Activated B cell treated with CpG ODN at 0.5 μM for 24 hours (primary cell): ENCODE data around the gene IL18BP. TPM values are rescaled to one million over a fixed set of nuclear protein-coding genes. Genes with fewer than 3 reads are reported as not detected.

Source experiments
- ATAC-seq: fragments of 200-7000 bp; cut with Tn5 transposase; one replicate; pipeline ENCODE4 v1.10.0; 2021; ENCODE audit warnings: low read depth, mild to moderate bottlenecking, moderate library complexity
- CTCF ChIA-PET: fragments of 350-600 bp; sonication (Branson Sonifier 250); formaldehyde crosslinking; loops from one replicate; lab custom pipeline; 2021; ENCODE audit warnings: antibody characterized with exemption; lab: Charles Lee
- POLR2A ChIA-PET: fragments of 350-600 bp; sonication (Branson Sonifier 250); formaldehyde crosslinking; loops from one replicate; lab custom pipeline; 2021; ENCODE audit warnings: antibody characterized with exemption; lab: Charles Lee
- DNase-seq: peaks from one replicate; pipeline ENCODE4 v3.0.0; 2022
- H3K27ac Mint-ChIP-seq: one replicate; pipeline ENCODE4 v1.8.0; 2020; ENCODE audit warnings: mixed read lengths
- H3K27me3 Mint-ChIP-seq: one replicate; pipeline ENCODE4 v1.8.0; 2021; ENCODE audit warnings: mixed read lengths
- H3K36me3 Mint-ChIP-seq: one replicate; pipeline ENCODE4 v1.8.0; 2021; ENCODE audit warnings: low read depth, mixed read lengths
- H3K4me1 Mint-ChIP-seq: one replicate; pipeline ENCODE4 v1.8.0; 2021; ENCODE audit warnings: mixed read lengths
- H3K4me3 Mint-ChIP-seq: one replicate; pipeline ENCODE4 v1.8.0; 2020; ENCODE audit warnings: mild to moderate bottlenecking, mixed read lengths
- H3K9me3 Mint-ChIP-seq: one replicate; pipeline ENCODE4 v1.8.0; 2020; ENCODE audit warnings: mixed read lengths
- intact Hi-C: fragments of 100-400 bp; cut with micrococcal nuclease; formaldehyde crosslinking; loops from one replicate; pipeline ENCODE4 v1.15.1; 2024
- total RNA-seq: library from RNA; stranded (reverse); gene quantifications from 2 replicates; pipeline ENCODE4 v1.2.3, GENCODE V29; 2022
- TF ChIP-seq, protein P1 (sequence below): fragments of 200-600 bp; IDR thresholded peaks from one replicate; pipeline ENCODE4 v1.8.0; 2022; ENCODE audit warnings: antibody characterized with exemption, mild to moderate bottlenecking

IL18BP gene
- total RNA-seq, 1 donor from 2014 or later, result 27.5 TPM

DNA sequence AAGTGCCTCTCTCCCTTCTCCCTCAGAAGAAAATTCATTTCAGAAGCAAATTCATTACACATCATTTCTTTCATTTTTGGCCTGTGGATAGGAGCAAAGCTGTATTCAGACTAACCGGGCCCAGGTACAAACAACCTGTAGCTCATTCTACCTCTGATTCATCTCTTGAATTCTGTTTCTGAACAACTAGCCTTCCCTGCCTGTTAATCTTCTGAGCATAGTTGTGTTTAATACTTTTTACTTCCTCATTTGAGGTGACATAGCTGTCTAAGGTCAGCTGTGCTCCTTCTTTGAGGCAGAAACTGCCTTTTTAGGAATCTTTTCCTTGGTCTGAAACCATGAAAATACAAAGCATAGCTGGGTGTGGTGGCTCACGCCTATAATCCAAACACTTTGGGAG lies 12.6 kb upstream of the IL18BP start:
- Mint-ChIP-seq H3K4me3 (no peak overlapping the region), H3K27me3 (no peaks in the 10 kb centered on the region), H3K36me3 (peaks cover 27% of the 10 kb centered on the region), H3K27ac (peak overlapping the region; percentile 68), H3K4me1 (peaks cover 36% of the 10 kb centered on the region), H3K9me3 (no peaks in the 10 kb centered on the region)
- ATAC-seq (peak; percentile 92), DNase-seq (no peak)
- intact Hi-C loops, result no loop called here
- POLR2A ChIA-PET, result interaction anchor here (0.6 to 4.1 kb wide), 4 partner anchors 8 to 1708 kb away, joined by 3 to 19 read pairs (median 6); partner anchors contain the start of genes IL18BP, RNF121 and XNDC1N
- CTCF ChIA-PET, result interaction anchor here (0.9 to 2.0 kb wide), 4 partner anchors 8 to 105 kb away, joined by 3 to 7 read pairs (median 4); no protein-coding TSS in a partner anchor
- TF ChIP-seq, protein P1, sequence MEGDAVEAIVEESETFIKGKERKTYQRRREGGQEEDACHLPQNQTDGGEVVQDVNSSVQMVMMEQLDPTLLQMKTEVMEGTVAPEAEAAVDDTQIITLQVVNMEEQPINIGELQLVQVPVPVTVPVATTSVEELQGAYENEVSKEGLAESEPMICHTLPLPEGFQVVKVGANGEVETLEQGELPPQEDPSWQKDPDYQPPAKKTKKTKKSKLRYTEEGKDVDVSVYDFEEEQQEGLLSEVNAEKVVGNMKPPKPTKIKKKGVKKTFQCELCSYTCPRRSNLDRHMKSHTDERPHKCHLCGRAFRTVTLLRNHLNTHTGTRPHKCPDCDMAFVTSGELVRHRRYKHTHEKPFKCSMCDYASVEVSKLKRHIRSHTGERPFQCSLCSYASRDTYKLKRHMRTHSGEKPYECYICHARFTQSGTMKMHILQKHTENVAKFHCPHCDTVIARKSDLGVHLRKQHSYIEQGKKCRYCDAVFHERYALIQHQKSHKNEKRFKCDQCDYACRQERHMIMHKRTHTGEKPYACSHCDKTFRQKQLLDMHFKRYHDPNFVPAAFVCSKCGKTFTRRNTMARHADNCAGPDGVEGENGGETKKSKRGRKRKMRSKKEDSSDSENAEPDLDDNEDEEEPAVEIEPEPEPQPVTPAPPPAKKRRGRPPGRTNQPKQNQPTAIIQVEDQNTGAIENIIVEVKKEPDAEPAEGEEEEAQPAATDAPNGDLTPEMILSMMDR, result no peak

DNA sequence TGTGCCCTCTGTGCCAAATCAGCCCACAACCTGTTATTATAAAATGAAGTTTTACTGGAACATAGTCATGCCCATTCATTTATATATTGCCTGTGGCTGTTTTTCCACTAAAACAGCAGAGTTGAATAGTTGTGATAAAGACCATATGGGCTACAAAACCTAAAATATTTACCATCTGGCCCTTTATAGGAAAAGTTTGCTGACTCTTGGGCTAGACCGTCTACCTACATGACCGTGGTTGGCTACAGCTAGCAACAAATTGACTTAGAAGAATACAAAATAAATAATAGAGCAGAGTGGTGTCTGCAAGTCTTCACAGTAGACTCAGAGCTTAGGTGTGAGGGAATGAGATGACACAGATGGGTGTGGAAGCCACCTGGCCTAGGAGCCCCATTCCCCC lies 11.2 kb upstream of the IL18BP start:
- TF ChIP-seq, protein P1, result no peak
- CTCF ChIA-PET, result interaction anchor here (0.8 to 1.1 kb wide), 4 partner anchors 10 to 104 kb away, joined by 3 to 5 read pairs (median 3); no protein-coding TSS in a partner anchor
- H3K9me3 Mint-ChIP-seq, result no peaks in the 10 kb centered on the region
- H3K27me3 Mint-ChIP-seq, result no peaks in the 10 kb centered on the region
- intact Hi-C loops, result no loop called here
- no peak overlapping the region for H3K4me3 Mint-ChIP-seq
- H3K36me3 Mint-ChIP-seq, result peaks cover 22% of the 10 kb centered on the region
- ATAC-seq (no peak), DNase-seq (no peak)
- H3K27ac Mint-ChIP-seq, result no peak overlapping the region
- POLR2A ChIA-PET, result interaction anchor here (0.6 to 4.1 kb wide), 3 partner anchors 9 to 447 kb away, joined by 3 to 19 read pairs (median 15); partner anchors contain the start of genes CLPB and IL18BP
- peaks cover 50% of the 10 kb centered on the region for H3K4me1 Mint-ChIP-seq

DNA sequence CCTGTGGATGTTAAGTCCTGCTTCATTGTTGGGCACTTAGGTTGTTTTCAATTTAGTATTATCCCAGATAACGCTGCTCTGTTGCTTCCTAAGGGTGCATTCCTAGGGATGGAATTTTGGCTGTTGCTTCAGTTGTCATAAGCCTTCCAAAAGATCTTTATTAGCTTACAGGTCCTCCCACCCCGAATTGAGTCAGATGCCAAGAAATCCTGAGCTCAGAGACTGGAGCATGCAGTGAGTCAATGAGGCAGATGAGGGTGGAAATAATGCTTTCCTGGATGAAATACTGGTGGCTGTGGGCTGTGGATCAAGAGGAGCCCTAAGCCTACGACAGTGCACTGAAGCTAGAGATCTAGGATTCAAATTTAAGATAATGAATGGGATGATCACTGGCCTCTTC lies 10.7 kb upstream of the IL18BP start:
- Mint-ChIP-seq H3K4me1 (peaks cover 55% of the 10 kb centered on the region), H3K36me3 (peaks cover 20% of the 10 kb centered on the region), H3K27ac (no peak overlapping the region), H3K9me3 (no peaks in the 10 kb centered on the region), H3K4me3 (no peak overlapping the region), H3K27me3 (no peaks in the 10 kb centered on the region)
- intact Hi-C loops, result no loop called here
- DNase-seq (no peak), ATAC-seq (no peak)
- CTCF ChIA-PET, result interaction anchor here (0.8 to 1.1 kb wide), 3 partner anchors 10 to 103 kb away, joined by 3 to 5 read pairs (median 3); no protein-coding TSS in a partner anchor
- POLR2A ChIA-PET, result interaction anchor here (0.9 to 1.2 kb wide), 3 partner anchors 12 to 59 kb away, joined by 3 to 9 read pairs (median 3); partner anchors contain the start of gene RNF121
- TF ChIP-seq, protein P1, result no peak

DNA sequence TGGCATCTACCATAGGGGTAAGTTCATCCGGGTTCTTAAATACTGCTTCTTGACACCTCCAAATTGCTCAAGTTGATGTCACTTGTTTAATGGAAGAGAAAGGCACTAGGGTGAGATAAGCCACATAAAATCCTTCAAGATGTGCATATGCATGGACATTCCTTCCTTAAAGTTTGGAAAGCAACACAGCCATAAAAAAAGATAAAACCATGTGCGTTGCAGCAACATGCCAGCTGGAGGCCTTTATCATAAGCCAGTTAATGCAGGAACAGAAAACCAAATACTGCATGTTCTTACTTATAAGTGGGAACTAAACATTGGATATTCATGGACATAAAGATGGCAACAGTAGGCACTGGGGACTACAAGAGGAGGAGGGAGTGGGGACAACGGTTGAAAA lies 8.0 kb upstream of the IL18BP start:
- TF ChIP-seq, protein P1, result no peak
- CTCF ChIA-PET, result interaction anchor here (1.4 kb wide), 1 partner anchor 193 kb away, joined by 3 read pairs; no protein-coding TSS in a partner anchor
- Mint-ChIP-seq H3K4me3 (no peak overlapping the region), H3K4me1 (peaks cover 65% of the 10 kb centered on the region), H3K27me3 (no peaks in the 10 kb centered on the region), H3K9me3 (no peaks in the 10 kb centered on the region), H3K36me3 (peaks cover 15% of the 10 kb centered on the region), H3K27ac (peak overlapping the region; percentile 82)
- ATAC-seq, result no peak
- intact Hi-C loops, result loop anchor here (1.0 to 2.0 kb wide), 3 partner anchors 12 to 62 kb away; partner anchors contain the start of genes RNF121 and XNDC1N
- DNase-seq, result no peak
- POLR2A ChIA-PET, result interaction anchor here (1.5 to 2.0 kb wide), 3 partner anchors 12 to 62 kb away, joined by 3 to 9 read pairs (median 8); partner anchors contain the start of genes RNF121 and XNDC1N

DNA sequence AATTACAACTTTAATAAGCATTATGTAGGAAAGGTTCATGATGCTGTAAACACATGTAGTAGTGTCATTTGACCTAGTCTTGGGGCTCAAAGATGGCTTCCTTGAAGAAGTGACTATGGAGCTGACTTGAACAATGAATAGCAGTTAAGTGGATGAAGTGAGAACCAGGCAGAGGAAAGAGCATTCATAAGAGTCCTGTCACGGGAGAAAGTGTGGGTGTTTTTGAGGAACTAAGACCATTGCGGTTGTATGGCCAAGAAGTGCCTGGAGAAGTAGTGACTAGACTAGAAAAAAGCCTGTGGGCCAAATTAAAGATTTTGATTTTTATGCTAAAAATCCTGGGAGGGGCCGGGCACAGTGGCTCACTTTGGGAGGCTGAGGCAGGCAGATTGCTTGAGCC lies 7.2 kb upstream of the IL18BP start:
- CTCF ChIA-PET, result interaction anchor here (1.4 kb wide), 1 partner anchor 192 kb away, joined by 3 read pairs; no protein-coding TSS in a partner anchor
- DNase-seq, result no peak

More for the DNA sequence above, 7.2 kb upstream of the IL18BP start:
- peak; percentile 82 for ATAC-seq
- intact Hi-C loops, result loop anchor here (1.0 to 2.0 kb wide), 3 partner anchors 13 to 63 kb away; partner anchors contain the start of genes RNF121 and XNDC1N
- H3K27me3 Mint-ChIP-seq, result no peaks in the 10 kb centered on the region
- POLR2A ChIA-PET, result interaction anchor here (0.6 to 2.0 kb wide), 6 partner anchors 9 to 63 kb away, joined by 3 to 9 read pairs (median 5); partner anchors contain the start of genes RNF121 and XNDC1N
- peaks cover 60% of the 10 kb centered on the region for H3K4me1 Mint-ChIP-seq
- TF ChIP-seq, protein P1, result no peak
- no peaks in the 10 kb centered on the region for H3K9me3 Mint-ChIP-seq
- H3K4me3 Mint-ChIP-seq, result peak overlapping the region; percentile 62
- H3K27ac Mint-ChIP-seq, result peak overlapping the region; percentile 82
- peaks cover 12% of the 10 kb centered on the region for H3K36me3 Mint-ChIP-seq
